DND-41 (cell line): ENCODE measurements around the gene SLC24A4.

ENCODE experiments used
- ATAC-seq: fragments of 200-7000 bp; cut with Tn5 transposase; 3 replicates; pipeline ENCODE4 v1.9.1; 2021; ENCODE audit warnings: low read depth; ENCODE audit not compliant: insufficient read depth
- DNase-seq: peaks from one replicate; pipeline ENCODE4 v3.0.0-alpha.2; 2020
- H2AFZ ChIP-seq: 2 replicates; pipeline ENCODE4 v1.6.0; 2012; ENCODE audit warnings: low read depth, low read length
- H3K27ac ChIP-seq: 2 replicates; pipeline ENCODE4 v1.5.1; 2012; ENCODE audit warnings: low read length, inconsistent platforms
- H3K27me3 ChIP-seq: fragments of 200-600 bp; sonication (generic); 2 replicates; pipeline ENCODE4 v1.6.0; 2012; ENCODE audit warnings: low read length, mild to moderate bottlenecking, inconsistent platforms; ENCODE audit not compliant: insufficient read depth, poor library complexity
- H3K36me3 ChIP-seq: 2 replicates; pipeline ENCODE4 v1.5.1; 2012; ENCODE audit warnings: low read length, inconsistent platforms; ENCODE audit not compliant: insufficient read depth
- H3K4me1 ChIP-seq: 2 replicates; pipeline ENCODE4 v1.5.1; 2012; ENCODE audit warnings: mild to moderate bottlenecking, low read length; ENCODE audit not compliant: insufficient read depth
- H3K4me2 ChIP-seq: 2 replicates; pipeline ENCODE4 v1.6.0; 2012; ENCODE audit warnings: mild to moderate bottlenecking, moderate library complexity, low read length, inconsistent platforms; ENCODE audit not compliant: insufficient read depth
- H3K4me3 ChIP-seq, 2 experiments: fragments of 200-600 bp in 1 of 2; shearing (Covaris generic) in 1 of 2; 2 replicates each; pipeline ENCODE4 v1.5.1; 2012 to 2016; ENCODE audit warnings: inconsistent platforms in 2 of 2, low read length in 2 of 2, mild to moderate bottlenecking in 2 of 2, low read depth in 1 of 2, moderate library complexity in 1 of 2
- H3K79me2 ChIP-seq: 2 replicates; pipeline ENCODE4 v1.6.0; 2012; ENCODE audit warnings: low read length, inconsistent platforms; ENCODE audit not compliant: insufficient read depth
- H3K9ac ChIP-seq: 2 replicates; pipeline ENCODE4 v1.6.0; 2012; ENCODE audit warnings: low read depth, mild to moderate bottlenecking, inconsistent platforms, low read length, moderate library complexity
- H3K9me3 ChIP-seq: 2 replicates; pipeline ENCODE4 v1.5.1; 2012; ENCODE audit warnings: low read length, moderate library complexity, mild to moderate bottlenecking, inconsistent platforms; ENCODE audit not compliant: insufficient read depth, severe bottlenecking
- H4K20me1 ChIP-seq: 2 replicates; pipeline ENCODE4 v1.6.0; 2012; ENCODE audit warnings: low read length; ENCODE audit not compliant: insufficient read depth
- CTCF ChIP-seq: IDR thresholded peaks from 2 replicates; pipeline ENCODE4 v1.5.1; 2012; ENCODE audit warnings: borderline replicate concordance, low read length, moderate library complexity, mild to moderate bottlenecking; ENCODE audit not compliant: poor library complexity, severe bottlenecking; ENCODE audit errors: extremely low read depth
- EZH2 ChIP-seq: IDR thresholded peaks from 3 replicates; pipeline ENCODE4 v1.6.1; 2012; ENCODE audit warnings: borderline replicate concordance, low read depth, mild to moderate bottlenecking, moderate library complexity, low read length, inconsistent platforms; ENCODE audit not compliant: severe bottlenecking

Gene SLC24A4

GRCh38 chr14:92496191-92496857 is 173.4 kb downstream of the SLC24A4 start:
- Histone ChIP-seq H3K9me3 (no peaks in the 10 kb centered on the region), H3K79me2 (no peaks in the 10 kb centered on the region), H3K4me3 (no peak overlapping the region), H3K27ac (no peak overlapping the region), H3K27me3 (no peaks in the 10 kb centered on the region), H3K9ac (no peak overlapping the region), H4K20me1 (no peaks in the 10 kb centered on the region), H3K4me2 (no peak overlapping the region), H2AFZ (no peak overlapping the region), H3K36me3 (no peaks in the 10 kb centered on the region), H3K4me1 (no peaks in the 10 kb centered on the region)
- TF ChIP-seq CTCF (no peak), EZH2 (no peak)
- DNase-seq (no peak), ATAC-seq (no peak)

GRCh38 chr14:92497391-92497790 is 174.4 kb downstream of the SLC24A4 start:
- Histone ChIP-seq H3K4me1 (no peaks in the 10 kb centered on the region), H3K9me3 (no peaks in the 10 kb centered on the region), H3K4me2 (no peak overlapping the region), H3K4me3 (no peak overlapping the region), H3K27me3 (no peaks in the 10 kb centered on the region), H3K79me2 (no peaks in the 10 kb centered on the region), H2AFZ (no peak overlapping the region), H3K27ac (no peak overlapping the region), H3K9ac (no peak overlapping the region), H4K20me1 (no peaks in the 10 kb centered on the region), H3K36me3 (no peaks in the 10 kb centered on the region)
- DNase-seq = no peak
- no peak for TF ChIP-seq EZH2
- TF ChIP-seq CTCF = no peak
- no peak for ATAC-seq

GRCh38 chr14:92499234-92499633 is 176.3 kb downstream of the SLC24A4 start:
- Histone ChIP-seq H3K36me3 (no peaks in the 10 kb centered on the region), H3K79me2 (no peaks in the 10 kb centered on the region), H3K27me3 (no peaks in the 10 kb centered on the region), H3K9me3 (no peaks in the 10 kb centered on the region), H3K4me1 (no peaks in the 10 kb centered on the region), H2AFZ (no peak overlapping the region), H3K27ac (no peak overlapping the region), H3K9ac (no peak overlapping the region), H3K4me3 (no peak overlapping the region), H4K20me1 (no peaks in the 10 kb centered on the region), H3K4me2 (no peak overlapping the region)
- DNase-seq (no peak), ATAC-seq (no peak)
- no peak for TF ChIP-seq EZH2
- TF ChIP-seq CTCF = no peak
